K562 (cell line): Measurements from ENCODE around the gene PRM1. TPM values are rescaled to one million over a fixed set of nuclear protein-coding genes. Genes with fewer than 3 reads are reported as not detected.

ENCODE experiments used
- ATAC-seq: fragments of 200-7000 bp; cut with Tn5 transposase; 3 replicates; pipeline ENCODE4 v1.9.1; 2020; ENCODE audit warnings: moderate library complexity
- BruUV-seq: library from RNA; stranded (reverse); fragments of 400-500 nt; replicated peaks from 2 replicates; lab custom pipeline; 2021; lab: Mats Ljungman, UMichigan
- CTCF ChIA-PET: fragments of 300-600 bp; formaldehyde crosslinking; extraction: SDS; loops from one replicate; lab custom pipeline; 2021; ENCODE audit warnings: low intra/inter-chr PET ratio; lab: Yijun Ruan, JAX
- POLR2A ChIA-PET: fragments of 300-600, 350-650 bp; sonication (Branson Sonifier 250); formaldehyde crosslinking; extraction: SDS; loops from one replicate; lab custom pipeline; 2021; ENCODE audit warnings: antibody characterized with exemption, inconsistent platforms; lab: Yijun Ruan, JAX
- DNase-seq, 4 experiments: peaks; one replicate each; pipeline versions ENCODE4 v3.0.0 to v3.0.0-alpha.2; 2011 to 2018; ENCODE audit warnings: low spot score in 3 of 4, mixed read lengths in 3 of 4; ENCODE audit errors: extremely low read depth in 1 of 4
- FAIRE-seq: peaks from 2 replicates; lab custom pipeline; 2011; peaks lifted over from hg19 to GRCh38; lab: Jason Lieb, UNC
- H2AFZ ChIP-seq: 2 replicates; pipeline ENCODE4 v1.6.0; 2011; ENCODE audit warnings: low read depth, low read length, control low read depth, inconsistent platforms
- H3K27ac ChIP-seq: fragments of 200-600 bp; 3 replicates; pipeline ENCODE4 v1.8.0; 2011; ENCODE audit warnings: low read depth, mild to moderate bottlenecking, control low read depth, inconsistent platforms, low read length, moderate library complexity, mixed read lengths; ENCODE audit errors: extremely low read depth
- H3K27me3 ChIP-seq, 2 experiments: fragments of 300-600 bp in 1 of 2; 2 replicates in 1 of 2; 3 replicates in 1 of 2; pipeline versions ENCODE4 v1.6.0 to v1.8.0; 2011; ENCODE audit warnings: inconsistent platforms in 2 of 2, low read length in 2 of 2, mild to moderate bottlenecking in 1 of 2, mixed read lengths in 1 of 2, moderate library complexity in 1 of 2; ENCODE audit not compliant: control insufficient read depth in 2 of 2, insufficient read depth in 2 of 2
- H3K36me3 ChIP-seq: fragments of 300-600 bp; 3 replicates; pipeline ENCODE4 v1.8.0; 2011; ENCODE audit warnings: mild to moderate bottlenecking, low read length, inconsistent platforms; ENCODE audit not compliant: control insufficient read depth, insufficient read depth
- H3K4me1 ChIP-seq, 2 experiments: fragments of 200-600 bp in 1 of 2; replicated peaks in 1 of 2; 2 replicates in 1 of 2; 3 replicates in 1 of 2; pipeline versions ENCODE4 v1.5.1 to v1.8.0; 2011; ENCODE audit warnings: inconsistent platforms in 2 of 2, low read length in 2 of 2, mild to moderate bottlenecking in 1 of 2, mixed read lengths in 1 of 2, moderate library complexity in 1 of 2; ENCODE audit not compliant: control insufficient read depth in 2 of 2, insufficient read depth in 2 of 2
- H3K4me2 ChIP-seq: 2 replicates; pipeline ENCODE4 v1.6.1; 2011; ENCODE audit warnings: low read length, control low read depth, inconsistent platforms, mixed read lengths; ENCODE audit not compliant: insufficient read depth
- H3K4me3 ChIP-seq: fragments of 200-600 bp; sonication (generic), shearing (Covaris generic); 2 replicates; pipeline ENCODE4 v1.5.1; 2016; ENCODE audit warnings: control low read depth, inconsistent platforms
- H3K79me2 ChIP-seq: fragments of 200-600 bp; 3 replicates; pipeline ENCODE4 v1.8.0; 2011; ENCODE audit warnings: low read length, inconsistent platforms; ENCODE audit not compliant: control insufficient read depth, insufficient read depth
- H3K9ac ChIP-seq, 2 experiments: 2 replicates each; pipeline versions ENCODE4 v1.6.0 to v1.6.1; 2011; ENCODE audit warnings: low read depth in 2 of 2, low read length in 2 of 2, control low read depth in 1 of 2, inconsistent platforms in 1 of 2, mild to moderate bottlenecking in 1 of 2, mixed read lengths in 1 of 2; ENCODE audit not compliant: insufficient read depth in 1 of 2
- H3K9me1 ChIP-seq: one replicate; pipeline ENCODE4 v1.6.0; 2011; ENCODE audit warnings: inconsistent platforms, mild to moderate bottlenecking, low read length, moderate library complexity; ENCODE audit not compliant: control insufficient read depth, insufficient read depth
- H3K9me3 ChIP-seq: replicated peaks from 2 replicates; pipeline ENCODE4 v1.5.1; 2011; ENCODE audit warnings: low read depth, low read length, inconsistent platforms; ENCODE audit not compliant: control insufficient read depth, insufficient read depth
- H4K20me1 ChIP-seq: replicated peaks from 2 replicates; pipeline ENCODE4 v1.6.1; 2011; ENCODE audit warnings: low read length, inconsistent platforms, mixed read lengths; ENCODE audit not compliant: control insufficient read depth, insufficient read depth
- COPS2 ChIP-seq: fragments of 450-650 bp; conservative IDR thresholded peaks from 2 replicates; pipeline ENCODE4 v1.6.1; 2016; ENCODE audit warnings: mild to moderate bottlenecking, moderate library complexity
- FOXP4 ChIP-seq: sonication (generic); formaldehyde crosslinking; IDR thresholded peaks from 2 replicates; pipeline ENCODE4 v1.8.0; 2022; ENCODE audit warnings: mild to moderate bottlenecking, missing genetic modification reagents, borderline replicate concordance
- KDM1A ChIP-seq, 2 experiments: fragments of 450-650 bp; IDR thresholded peaks; 2 replicates each; pipeline ENCODE4 v1.6.1; 2016; ENCODE audit warnings: mild to moderate bottlenecking in 2 of 2
- KDM5B ChIP-seq: fragments of 200-600 bp; sonication (generic); IDR thresholded peaks from 2 replicates; pipeline ENCODE4 v1.6.1; 2012; ENCODE audit warnings: low read depth, mild to moderate bottlenecking, moderate library complexity, low read length, control low read depth, inconsistent platforms; ENCODE audit not compliant: insufficient replicate concordance
- LARP7 ChIP-seq: fragments of 450-650 bp; IDR thresholded peaks from 2 replicates; pipeline ENCODE4 v1.6.1; 2016
- THRAP3 ChIP-seq: fragments of 450-650 bp; IDR thresholded peaks from 2 replicates; pipeline ENCODE4 v1.6.1; 2016; ENCODE audit warnings: mild to moderate bottlenecking, inconsistent platforms, borderline replicate concordance
- ZMIZ1 ChIP-seq, 2 experiments: fragments of 150-350 bp in 1 of 2; IDR thresholded peaks; 2 replicates each; pipeline ENCODE4 v1.6.1; 2012 to 2016; ENCODE audit warnings: low read depth in 2 of 2, low read length in 2 of 2, mild to moderate bottlenecking in 1 of 2, moderate library complexity in 1 of 2
- ZNF263 ChIP-seq: sonication (generic); formaldehyde crosslinking; IDR thresholded peaks from 2 replicates; pipeline ENCODE4 v1.8.0; 2022; ENCODE audit warnings: mild to moderate bottlenecking, missing genetic modification reagents, borderline replicate concordance
- ZNF444 ChIP-seq: fragments of 250-450 bp; sonication (Bioruptor Pico); IDR thresholded peaks from 2 replicates; pipeline ENCODE4 v1.4.0; 2020; ENCODE audit warnings: mild to moderate bottlenecking, moderate library complexity
- ZNF512 ChIP-seq: IDR thresholded peaks from 2 replicates; pipeline ENCODE4 v1.6.1; 2016; ENCODE audit warnings: missing genetic modification characterization, missing compliant biosample characterization
- ZZZ3 ChIP-seq: fragments of 450-650 bp; IDR thresholded peaks from 2 replicates; pipeline ENCODE4 v1.6.1; 2016; ENCODE audit warnings: antibody characterized with exemption, mild to moderate bottlenecking, moderate library complexity
- WGBS: fragments of 100-300 bp; shearing (Covaris generic); methylation state at CpG from one replicate; pipeline ENCODE4 v1.1.6; 2016; ENCODE audit warnings: low coverage, mixed read lengths; ENCODE audit not compliant: insufficient coverage; ENCODE audit errors: missing lambda C conversion rate; 5-methylcytosine and 5-hydroxymethylcytosine counted together
- in situ Hi-C: fragments of 300-500 bp; cut with MboI; formaldehyde crosslinking; loops from 4 replicates; pipeline ENCODE4 v1.15.0; 2018; ENCODE audit warnings: inconsistent platforms, mixed read lengths
- intact Hi-C: fragments of 100-400 bp; cut with micrococcal nuclease; formaldehyde crosslinking; loops from 2 replicates; pipeline ENCODE4 v1.14.2; 2022
- polyA plus RNA-seq, 8 experiments: library from polyadenylated mRNA; depleted of rRNA in 4 of 8; stranded (reverse) in 5 of 8; unstranded in 3 of 8; fragments of >200 nt; fragmentation: Nextera tagmentation in 2 of 8; fragmentation: Illumina TruSeq in 1 of 8; extraction: Ambion mirVana in 2 of 8; extraction: Trizol in 1 of 8; gene quantifications; 2 replicates each; pipeline versions ENCODE4 v1.2.1 to v1.2.3, GENCODE V29; 2011 to 2014; ENCODE audit warnings: inconsistent platforms in 1 of 8, missing spikeins in 1 of 8
- total RNA-seq, 7 experiments: library from RNA; depleted of rRNA in 6 of 7; stranded (reverse); fragments of >200 nt in 6 of 7; fragmentation: Illumina TruSeq in 2 of 7; extraction: Trizol in 2 of 7; gene quantifications; 2 replicates each; pipeline versions ENCODE4 v1.2.1 to v1.2.3, GENCODE V29; 2011 to 2021; ENCODE audit warnings: low replicate concordance in 1 of 7

Gene PRM1
- total and polyA plus RNA-seq, 9 of the 15 experiments (the other 6 are each of a cell fraction or from before 2014, with no cell fraction given) = not detected

GRCh38 chr16:11232302-11232851, 48.8 kb downstream of the PRM1 start:
- FAIRE-seq (no peak), ATAC-seq (no peak), DNase-seq (no peak)
- Histone ChIP-seq H4K20me1 (no peaks in the 10 kb centered on the region), H3K9me3 (no peaks in the 10 kb centered on the region), H3K4me2 (peak overlapping the region; percentile 73), H3K36me3 (no peaks in the 10 kb centered on the region), H3K9ac (peak overlapping the region in 1 of 2 experiments; percentile 58; a peak in 3 of 4 replicates), H3K4me1 (peaks cover 37 to 46% of the 10 kb centered on the region in 2 experiments), H3K9me1 (no peaks in the 10 kb centered on the region), H2AFZ (peak overlapping the region; percentile 90; the same call in 1 of the 2 replicates), H3K4me3 (no peak overlapping the region), H3K79me2 (no peaks in the 10 kb centered on the region), H3K27me3 (no peaks in the 10 kb centered on the region), H3K27ac (peak overlapping the region; percentile 95)
- ChIA-PET CTCF (interaction anchor here (1.2 kb wide), 1 partner anchor 130 kb away, joined by 3 read pairs; no protein-coding TSS in a partner anchor), POLR2A (interaction anchor here (0.6 to 2.5 kb wide), 3 partner anchors 14 to 22 kb away, joined by 3 to 8 read pairs (median 3); no protein-coding TSS in a partner anchor)
- 46% methylated on average over 2 of the region's 3 CpGs for WGBS
- intact Hi-C loops (no loop called here), in situ Hi-C loops (no loop called here)
- no TSS peak for BruUV-seq
- TF ChIP-seq ZMIZ1 (IDR thresholded peaks at IDR 0.05; ENCODE audit: low read depth in 2 of 2, low read length in 2 of 2) (no peak), THRAP3 (0 out of 2 replicates have a peak, but pooled peaks have one; percentile 41), FOXP4 (CRISPR knock-in tag) (no peak), ZZZ3 (0 out of 2 replicates have a peak, but pooled peaks have one; percentile 39), COPS2 (no peak), KDM5B (peak; percentile 31), ZNF512 (peak; percentile 88), LARP7 (0 out of 2 replicates have a peak, but pooled peaks have one; percentile 11), ZNF444 (peak; percentile 74; the same call in 1 of the 2 replicates), ZNF263 (CRISPR knock-in tag) (peak; percentile 84), KDM1A (IDR thresholded peaks at IDR 0.05) (peak in 1 of 2 experiments; percentile 96; a peak in 2 of 4 replicates)
